Ectodermal cell (in vitro differentiated cells): Measurements from ENCODE around the gene ELF5.

Experiments used
- H3K27ac ChIP-seq: 2 replicates; pipeline ENCODE4 v1.7.0; 2013; ENCODE audit warnings: mild to moderate bottlenecking, low read depth, low read length; ENCODE audit not compliant: insufficient read depth, poor library complexity, severe bottlenecking
- H3K27me3 ChIP-seq: 2 replicates; pipeline ENCODE4 v1.7.0; 2013; ENCODE audit warnings: mild to moderate bottlenecking, low read length; ENCODE audit not compliant: insufficient read depth, control insufficient read depth, poor library complexity, severe bottlenecking
- H3K36me3 ChIP-seq: one replicate; pipeline ENCODE4 v1.7.0; 2013; ENCODE audit warnings: low read length; ENCODE audit not compliant: control insufficient read depth, insufficient read depth
- H3K4me1 ChIP-seq: one replicate; pipeline ENCODE4 v1.7.0; 2013; ENCODE audit warnings: low read length; ENCODE audit not compliant: control insufficient read depth, insufficient read depth
- H3K4me3 ChIP-seq: 2 replicates; pipeline ENCODE4 v1.7.0; 2013; ENCODE audit warnings: low read depth, low read length, control low read depth; ENCODE audit not compliant: insufficient read depth
- H3K9me3 ChIP-seq: 2 replicates; pipeline ENCODE4 v1.7.0; 2013; ENCODE audit warnings: mild to moderate bottlenecking, low read length, moderate library complexity; ENCODE audit not compliant: control insufficient read depth
- WGBS, 2 experiments: methylation state at CpG; one replicate each; pipeline ENCODE4 v1.1.7; 2013; ENCODE audit warnings: missing lambda C conversion rate in 2 of 2; 5-methylcytosine and 5-hydroxymethylcytosine counted together

Gene ELF5

GRCh38 chr11:34459507-34460162, 54.0 kb downstream of the ELF5 start:
- H3K27ac ChIP-seq: no peak overlapping the region
- H3K4me3 ChIP-seq: no peak overlapping the region
- 93 to 94% methylated on average over 3 of the region's 3 CpGs for WGBS, 2 experiments
- no peaks in the 10 kb centered on the region for H3K4me1 ChIP-seq
- no peaks in the 10 kb centered on the region for H3K9me3 ChIP-seq
- no peaks in the 10 kb centered on the region for H3K36me3 ChIP-seq
- no peaks in the 10 kb centered on the region for H3K27me3 ChIP-seq

GRCh38 chr11:34458525-34458924, 55.1 kb downstream of the ELF5 start:
- Histone ChIP-seq H3K9me3 (no peaks in the 10 kb centered on the region), H3K4me3 (no peak overlapping the region), H3K27me3 (no peaks in the 10 kb centered on the region), H3K36me3 (no peaks in the 10 kb centered on the region), H3K27ac (no peak overlapping the region), H3K4me1 (no peaks in the 10 kb centered on the region)
- 54 to 56% methylated on average over 4 of the region's 4 CpGs for WGBS, 2 experiments

GRCh38 chr11:34457607-34458006, 56.0 kb downstream of the ELF5 start:
- Histone ChIP-seq H3K27ac (no peak overlapping the region), H3K36me3 (no peaks in the 10 kb centered on the region), H3K4me1 (no peaks in the 10 kb centered on the region), H3K9me3 (no peaks in the 10 kb centered on the region), H3K27me3 (no peaks in the 10 kb centered on the region), H3K4me3 (no peak overlapping the region)
- 93 to 94% methylated on average over 2 of the region's 2 CpGs for WGBS, 2 experiments

- no peaks in the 10 kb centered on the region for H3K9me3 ChIP-seq
- no peaks in the 10 kb centered on the region for H3K4me1 ChIP-seq
- no peaks in the 10 kb centered on the region for H3K36me3 ChIP-seq
- H3K27me3 ChIP-seq: no peaks in the 10 kb centered on the region
- H3K4me3 ChIP-seq: no peak overlapping the region
- H3K27ac ChIP-seq: no peak overlapping the region
- 86 to 93% methylated on average over 1 of the region's 1 CpG for WGBS, 2 experiments
Measured at GRCh38 chr11:34454308-34455032, 59.1 kb downstream of the ELF5 start.

- Histone ChIP-seq H3K27ac (no peak overlapping the region), H3K9me3 (no peaks in the 10 kb centered on the region), H3K27me3 (no peaks in the 10 kb centered on the region), H3K4me3 (no peak overlapping the region), H3K4me1 (no peaks in the 10 kb centered on the region), H3K36me3 (no peaks in the 10 kb centered on the region)
- 93 to 96% methylated on average over 3 of the region's 3 CpGs for WGBS, 2 experiments
Measured at GRCh38 chr11:34451053-34451452, 62.5 kb downstream of the ELF5 start.

- Histone ChIP-seq H3K36me3 (no peaks in the 10 kb centered on the region), H3K9me3 (no peaks in the 10 kb centered on the region), H3K27ac (no peak overlapping the region), H3K27me3 (no peaks in the 10 kb centered on the region), H3K4me3 (no peak overlapping the region), H3K4me1 (no peaks in the 10 kb centered on the region)
- 89 to 90% methylated on average over 3 of the region's 3 CpGs for WGBS, 2 experiments
Measured at GRCh38 chr11:34449013-34449412, 64.6 kb downstream of the ELF5 start.

- no peak overlapping the region for H3K4me3 ChIP-seq
- 92 to 93% methylated on average over 11 of the region's 11 CpGs for WGBS, 2 experiments
- no peaks in the 10 kb centered on the region for H3K9me3 ChIP-seq
- H3K4me1 ChIP-seq: no peaks in the 10 kb centered on the region
- no peaks in the 10 kb centered on the region for H3K27me3 ChIP-seq
- H3K27ac ChIP-seq: no peak overlapping the region
- no peaks in the 10 kb centered on the region for H3K36me3 ChIP-seq
Measured at GRCh38 chr11:34448223-34448994, 65.2 kb downstream of the ELF5 start.

GRCh38 chr11:34447044-34447443, 66.5 kb downstream of the ELF5 start:
- H3K27me3 ChIP-seq: no peaks in the 10 kb centered on the region
- H3K9me3 ChIP-seq: no peaks in the 10 kb centered on the region
- no peak overlapping the region for H3K4me3 ChIP-seq
- H3K36me3 ChIP-seq: no peaks in the 10 kb centered on the region
- H3K4me1 ChIP-seq: no peaks in the 10 kb centered on the region
- no peak overlapping the region for H3K27ac ChIP-seq

GRCh38 chr11:34446386-34446785, 67.2 kb downstream of the ELF5 start:
- no peak overlapping the region for H3K4me3 ChIP-seq
- H3K27ac ChIP-seq: no peak overlapping the region
- 87 to 91% methylated on average over 5 of the region's 5 CpGs for WGBS, 2 experiments
- no peaks in the 10 kb centered on the region for H3K9me3 ChIP-seq
- no peaks in the 10 kb centered on the region for H3K27me3 ChIP-seq
- no peaks in the 10 kb centered on the region for H3K36me3 ChIP-seq
- H3K4me1 ChIP-seq: no peaks in the 10 kb centered on the region

GRCh38 chr11:34445956-34446355, 67.6 kb downstream of the ELF5 start:
- Histone ChIP-seq H3K27ac (no peak overlapping the region), H3K36me3 (no peaks in the 10 kb centered on the region), H3K4me3 (no peak overlapping the region), H3K9me3 (no peaks in the 10 kb centered on the region), H3K27me3 (no peaks in the 10 kb centered on the region), H3K4me1 (no peaks in the 10 kb centered on the region)
- WGBS, 2 experiments: 72 to 75% methylated on average over 4 of the region's 4 CpGs
